HG03442 (cell line): Measurements from ENCODE around the gene GOLGA8B.
"Not testable (repeated sequence)": the region's sequence is repeated elsewhere in the genome, so short reads cannot be mapped to it uniquely, and the experiment has no call there.

Source experiments
- ATAC-seq: cut with Tn5 transposase; IDR thresholded peaks from one replicate; pipeline ENCODE4 v1.9.1; 2021; ENCODE audit warnings: mild to moderate bottlenecking, moderate library complexity; ENCODE audit not compliant: unreplicated experiment

The GOLGA8B gene, protein sequence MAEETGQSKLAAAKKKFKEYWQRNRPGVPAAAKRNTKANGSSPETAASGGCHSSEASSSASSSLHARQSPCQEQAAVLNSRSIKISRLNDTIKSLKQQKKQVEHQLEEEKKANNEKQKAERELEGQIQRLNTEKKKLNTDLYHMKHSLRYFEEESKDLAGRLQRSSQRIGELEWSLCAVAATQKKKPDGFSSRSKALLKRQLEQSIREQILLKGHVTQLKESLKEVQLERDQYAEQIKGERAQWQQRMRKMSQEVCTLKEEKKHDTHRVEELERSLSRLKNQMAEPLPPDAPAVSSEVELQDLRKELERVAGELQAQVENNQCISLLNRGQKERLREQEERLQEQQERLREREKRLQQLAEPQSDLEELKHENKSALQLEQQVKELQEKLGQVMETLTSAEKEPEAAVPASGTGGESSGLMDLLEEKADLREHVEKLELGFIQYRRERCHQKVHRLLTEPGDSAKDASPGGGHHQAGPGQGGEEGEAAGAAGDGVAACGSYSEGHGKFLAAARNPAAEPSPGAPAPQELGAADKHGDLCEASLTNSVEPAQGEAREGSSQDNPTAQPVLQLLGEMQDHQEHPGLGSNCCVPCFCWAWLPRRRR

DNA sequence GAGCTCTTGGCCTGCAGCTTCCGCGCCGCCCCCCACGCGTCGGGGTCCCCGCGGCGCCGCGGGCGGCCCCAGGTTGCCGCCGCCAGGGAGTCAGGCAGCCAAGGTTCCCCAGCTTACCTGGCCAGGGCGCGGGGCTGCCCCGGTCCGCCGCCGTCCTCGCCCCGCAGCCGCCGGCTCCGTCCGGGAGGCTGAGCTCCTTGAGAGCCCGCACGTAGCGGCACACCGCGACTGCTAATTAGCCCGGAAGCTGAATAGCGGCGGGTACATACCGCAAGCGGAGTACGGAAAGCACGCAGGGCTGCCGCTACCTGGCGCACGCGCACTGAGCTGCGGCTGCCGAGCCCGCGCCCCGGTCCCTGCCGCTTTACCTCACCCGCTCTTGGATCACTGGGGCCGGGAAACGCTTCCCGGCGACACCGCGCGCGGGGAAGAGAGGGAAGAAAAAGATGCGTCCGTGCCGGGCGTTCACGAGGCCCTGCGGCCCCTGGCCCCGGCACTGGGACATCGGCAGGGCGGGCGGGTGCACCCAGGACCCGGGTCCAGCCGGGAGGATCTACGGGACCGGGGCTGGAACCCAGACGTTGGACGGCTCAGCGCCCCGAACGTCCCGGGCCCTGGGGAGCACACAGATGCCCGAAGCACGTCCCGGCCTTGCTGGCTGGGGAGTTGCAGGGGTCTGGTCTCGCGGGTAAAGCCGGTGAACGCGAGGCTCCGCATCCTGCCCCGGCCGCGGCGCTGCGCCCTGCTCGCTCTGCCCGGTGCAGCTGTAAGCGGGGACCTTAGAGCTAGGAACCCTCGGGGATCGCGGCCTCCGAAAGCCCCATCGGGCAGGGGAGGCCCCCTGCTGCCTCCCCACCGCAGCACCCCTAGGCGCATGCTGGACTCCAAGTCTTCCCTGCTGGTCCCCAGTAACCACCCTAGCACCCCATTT is at the start of gene GOLGA8B:
Gene GOLGA8B (minus strand): TSS at position 253 of the 931 bp plus-strand sequence. CDS start 47,739 bp downstream, outside the sequence.
- peak; percentile 50 for ATAC-seq

DNA sequence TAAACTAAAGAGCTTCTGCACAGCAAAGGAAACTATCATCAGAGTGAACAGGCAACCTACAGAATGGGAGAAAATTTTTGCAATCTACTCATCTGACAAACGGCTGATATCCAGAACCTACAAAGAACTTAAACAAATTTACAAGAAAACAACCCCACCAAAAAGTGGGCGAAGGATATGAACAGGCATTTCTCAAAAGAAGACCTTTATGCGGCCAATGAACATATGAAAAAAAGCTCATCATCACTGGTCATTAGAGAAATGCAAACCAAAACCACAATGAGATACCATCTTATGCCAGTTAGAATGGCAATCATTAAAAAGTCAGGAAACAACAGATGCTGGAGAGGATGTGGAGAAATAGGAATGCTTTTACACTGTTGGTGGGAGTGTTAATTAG is 49.7 kb upstream of the GOLGA8B start:
- not testable (repeated sequence) for ATAC-seq

DNA sequence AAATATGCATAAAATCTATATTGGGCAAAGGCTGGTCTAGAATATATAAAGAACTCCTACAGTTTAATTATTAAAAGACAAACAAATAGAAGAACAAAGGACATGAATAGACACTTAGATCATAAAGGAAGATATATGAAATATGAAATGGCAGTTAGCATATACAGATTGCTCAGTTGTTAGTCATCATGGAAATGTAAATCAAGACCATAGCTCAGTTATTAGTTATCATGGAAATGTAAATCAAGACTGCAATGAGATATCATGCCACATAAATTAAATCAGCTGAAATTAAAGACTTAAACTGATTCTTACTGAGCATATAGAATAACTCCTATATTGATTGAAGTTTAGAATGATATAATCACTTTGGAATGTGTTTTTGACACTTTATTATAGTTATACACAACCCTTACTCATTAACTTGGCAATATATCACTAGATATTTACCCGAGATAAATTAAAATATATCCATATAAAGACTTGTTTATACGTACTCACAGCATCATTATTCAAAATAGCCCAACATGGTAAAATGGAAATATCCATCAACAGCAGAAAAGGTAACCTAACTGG is 45.2 kb upstream of the GOLGA8B start:
- ATAC-seq: no peak

DNA sequence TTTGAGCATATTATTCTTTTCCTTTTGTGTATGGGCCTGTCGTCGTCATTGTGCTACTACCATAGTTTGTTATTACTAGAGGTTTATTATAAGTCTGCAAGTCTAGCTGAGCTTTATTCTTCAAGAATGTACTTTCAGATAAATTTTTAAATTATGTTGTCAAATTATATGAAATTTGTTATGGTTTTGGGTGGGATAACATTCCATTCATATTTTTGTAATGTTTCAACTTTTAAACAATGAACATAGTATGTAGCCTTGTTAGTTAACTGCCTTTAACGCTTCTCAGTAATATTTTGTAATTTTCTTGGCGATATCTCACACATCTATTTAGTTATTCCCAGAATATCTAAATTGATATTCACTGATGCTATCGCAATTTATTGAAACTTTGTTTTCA is 41.6 kb upstream of the GOLGA8B start:
- no peak for ATAC-seq

DNA sequence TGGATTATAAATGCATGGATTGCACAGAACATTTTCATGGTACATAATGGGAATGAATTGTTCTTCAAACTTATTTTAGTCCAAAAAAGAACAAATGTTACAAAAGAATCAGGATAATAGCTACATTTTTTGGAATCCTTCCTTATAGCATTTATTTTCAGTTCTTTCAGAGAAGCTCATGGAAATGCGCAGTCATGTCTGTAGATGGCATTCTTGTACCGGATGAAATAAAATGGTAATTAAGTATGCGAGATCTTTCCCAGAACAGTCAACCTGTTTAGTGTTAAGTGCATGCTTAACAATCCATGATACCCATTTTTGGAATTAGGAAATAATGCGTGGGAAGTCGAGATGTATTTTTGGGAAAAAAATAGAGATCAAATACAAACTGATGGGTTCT is 38.2 kb upstream of the GOLGA8B start:
- ATAC-seq: no peak

DNA sequence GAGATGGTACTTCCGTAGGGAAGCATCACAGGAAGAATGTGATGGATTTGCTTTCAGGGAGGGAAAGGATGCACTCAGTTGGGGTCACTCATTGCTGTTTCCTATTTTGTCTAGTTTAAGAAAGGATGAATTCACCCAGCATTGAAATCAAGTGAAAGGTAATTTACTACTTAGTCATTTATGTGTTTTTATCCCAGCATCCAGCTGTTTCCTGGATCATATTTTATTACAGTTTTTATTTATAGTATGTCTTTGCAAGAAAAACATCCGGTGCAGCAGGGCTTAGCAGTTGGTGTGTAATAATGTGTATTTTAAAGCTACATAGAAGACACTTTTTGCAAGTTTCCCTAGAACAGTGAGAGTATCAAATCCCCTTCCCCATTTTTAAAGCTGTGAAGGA is 37.4 kb upstream of the GOLGA8B start:
- no peak for ATAC-seq

DNA sequence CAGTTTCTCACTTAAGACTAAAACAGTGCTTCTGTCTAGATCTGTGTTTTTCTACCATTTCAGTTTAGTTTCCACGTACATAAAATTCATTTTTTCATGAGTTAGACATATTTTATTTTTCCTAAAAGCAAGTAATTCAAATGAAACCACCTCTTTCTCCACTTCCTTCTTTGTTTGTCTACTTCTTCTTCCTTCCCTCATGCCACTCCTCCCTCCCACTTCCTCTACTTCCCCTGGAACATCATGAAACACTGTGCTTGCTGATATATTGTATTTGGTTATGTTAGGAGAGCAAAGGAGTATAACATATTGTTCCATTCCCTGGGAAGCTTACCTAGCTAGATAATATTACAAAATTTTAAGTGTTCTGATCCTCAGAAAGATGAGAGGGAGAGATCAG is 36.7 kb upstream of the GOLGA8B start:
- no peak for ATAC-seq

DNA sequence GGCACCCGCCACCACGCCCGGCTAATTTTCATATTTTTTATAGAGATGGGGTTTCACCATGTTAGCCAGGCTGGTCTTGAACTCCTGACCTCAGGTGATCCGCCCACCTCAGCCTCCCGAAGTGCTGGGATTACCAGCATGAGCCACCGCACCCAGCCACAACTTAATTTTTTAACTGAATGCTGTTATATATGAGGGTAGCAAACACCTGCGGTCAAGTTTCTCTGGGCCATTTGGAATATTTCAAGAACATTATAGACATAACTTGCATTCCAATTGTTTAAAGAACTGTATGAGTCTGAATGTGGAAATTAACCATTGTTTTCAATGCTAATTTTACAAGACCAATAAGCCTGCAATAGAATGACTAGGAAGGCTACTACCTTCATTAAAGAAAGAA is 35.7 kb upstream of the GOLGA8B start:
- ATAC-seq: no peak

DNA sequence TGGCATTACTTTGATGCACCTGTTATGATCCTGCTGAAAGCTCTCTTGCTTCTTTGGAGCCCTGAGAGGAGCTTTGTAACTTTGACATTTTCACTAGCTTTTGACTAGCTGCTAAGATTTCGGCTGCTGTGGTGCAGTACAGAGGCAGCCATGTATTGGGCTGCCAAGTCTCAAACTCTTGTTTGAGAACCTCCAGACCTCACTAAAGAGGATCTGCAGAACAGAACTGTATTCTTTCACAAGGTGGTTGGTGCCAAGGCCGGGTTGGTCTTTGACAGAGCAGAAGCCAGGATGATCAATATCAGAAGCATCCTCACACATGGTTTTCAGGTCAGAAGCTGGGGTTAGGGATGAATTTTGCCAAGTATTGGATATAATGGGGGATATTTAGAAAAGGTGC is 34.6 kb upstream of the GOLGA8B start:
- no peak for ATAC-seq

DNA sequence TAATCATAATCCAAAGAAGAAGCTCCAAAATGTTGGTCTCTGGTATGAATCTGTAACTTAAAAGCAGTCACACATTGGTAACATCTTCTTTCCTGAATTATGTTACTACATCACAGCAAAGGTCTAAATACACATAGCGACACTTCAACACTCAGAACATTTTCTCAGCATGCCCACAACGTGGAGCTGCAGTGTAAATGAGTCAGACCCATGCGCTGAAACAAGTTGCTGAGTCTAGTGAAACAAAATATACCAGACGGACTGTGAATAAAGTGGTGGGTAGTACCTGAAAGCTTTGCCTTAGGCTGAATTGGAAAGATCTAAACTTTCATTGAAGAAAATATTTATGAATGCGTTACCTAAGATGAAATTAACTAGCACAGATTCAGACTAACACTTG is 33.2 kb upstream of the GOLGA8B start:
- ATAC-seq: no peak

DNA sequence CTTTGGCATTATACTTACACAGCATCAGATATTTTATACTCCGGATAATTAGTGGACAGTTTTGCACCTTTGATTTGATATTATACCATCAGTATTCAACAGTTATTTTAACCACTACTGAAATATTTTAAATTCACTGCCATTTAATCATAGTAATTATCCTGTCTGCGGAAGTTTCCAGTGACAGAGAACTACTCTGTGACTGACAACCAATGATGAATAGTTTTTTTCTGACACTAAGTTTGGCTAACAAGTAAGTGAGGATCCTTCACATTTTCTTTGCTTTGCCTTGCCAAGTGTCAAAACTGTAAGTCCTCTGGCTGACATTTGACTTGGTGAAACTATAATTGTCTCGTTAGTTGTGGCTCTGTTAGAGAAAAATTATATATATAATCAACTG is 30.5 kb upstream of the GOLGA8B start:
- ATAC-seq: no peak

DNA sequence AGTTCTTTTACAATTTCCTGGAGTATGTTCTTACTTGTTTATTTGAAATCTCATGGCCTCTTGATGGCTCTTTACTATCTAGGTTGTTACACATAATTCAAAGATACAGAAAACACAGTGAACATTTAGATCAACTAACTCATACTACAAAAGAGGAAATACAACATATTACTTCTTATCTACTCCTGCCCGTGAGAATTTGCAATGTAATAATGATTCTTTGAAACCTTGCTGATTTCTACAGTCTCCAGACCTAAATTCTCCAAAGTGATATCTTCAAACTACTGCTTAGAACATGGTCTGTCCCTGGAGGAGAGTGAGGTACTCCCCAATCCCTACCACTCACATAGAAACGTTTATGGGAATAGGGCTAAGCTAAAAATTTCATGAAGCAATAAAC is 29.9 kb upstream of the GOLGA8B start:
- no peak for ATAC-seq

DNA sequence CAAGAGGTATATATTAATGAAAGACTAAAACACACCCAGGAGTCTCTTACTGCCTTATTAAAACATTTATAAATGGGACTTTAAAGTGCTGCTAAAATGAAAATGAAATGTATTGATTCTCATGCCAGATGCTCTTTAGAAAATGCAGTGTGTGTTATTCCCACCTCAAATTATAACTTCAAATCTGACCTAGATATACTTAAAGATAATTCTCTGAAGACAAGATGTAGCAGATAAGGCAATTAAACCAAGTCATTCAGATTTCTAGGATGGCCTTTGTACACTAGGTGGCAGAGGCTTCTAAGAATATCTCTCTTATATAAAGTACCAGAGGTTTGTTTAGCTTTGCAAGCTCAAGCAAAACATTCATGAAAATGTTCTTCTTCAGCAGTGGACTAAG is 26.9 kb upstream of the GOLGA8B start:
- no peak for ATAC-seq

DNA sequence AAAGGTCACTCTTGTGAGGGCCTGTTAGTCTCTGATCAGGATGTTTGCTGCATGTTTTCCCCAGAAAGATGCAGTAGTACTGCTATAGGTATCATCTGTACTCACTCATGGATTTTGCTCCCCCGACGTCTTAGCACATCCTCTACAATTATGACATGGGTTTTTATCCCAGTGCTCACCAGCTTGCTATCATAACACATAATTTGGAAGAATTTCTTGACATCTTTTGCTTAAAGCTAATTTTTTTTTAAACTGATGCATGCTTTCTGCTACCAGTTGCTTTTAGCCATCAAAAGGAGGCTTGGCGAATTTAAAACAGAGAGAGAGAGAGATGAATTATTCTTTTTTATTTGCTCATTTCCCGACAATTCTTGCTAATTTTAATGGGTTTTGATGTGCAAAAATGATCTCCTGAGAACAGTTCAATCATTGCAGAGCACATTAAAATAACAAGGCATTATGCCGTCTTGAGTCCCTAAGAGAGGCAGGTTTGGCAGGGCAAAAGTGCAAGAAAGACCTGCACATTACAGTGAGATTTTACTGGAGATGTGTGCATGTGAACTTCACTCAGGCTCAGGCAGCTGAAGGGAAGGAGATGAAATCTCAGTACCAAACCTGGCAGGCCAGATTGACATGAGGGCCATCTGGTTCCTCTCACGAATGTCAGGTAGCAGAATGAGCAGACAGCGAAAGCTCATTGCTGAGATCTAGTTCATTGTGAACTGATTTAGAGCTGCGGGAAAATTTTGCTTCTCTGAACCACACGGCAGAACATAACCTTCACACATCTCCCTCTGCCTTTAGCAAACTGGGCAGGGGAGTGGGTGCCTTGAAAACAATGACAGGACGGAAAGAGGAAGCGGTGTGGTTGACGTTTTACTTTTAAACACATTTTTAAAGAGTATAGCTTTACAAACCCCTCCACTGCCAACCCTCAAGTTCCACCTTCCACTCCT is 25.9 kb upstream of the GOLGA8B start:
- no peak for ATAC-seq

DNA sequence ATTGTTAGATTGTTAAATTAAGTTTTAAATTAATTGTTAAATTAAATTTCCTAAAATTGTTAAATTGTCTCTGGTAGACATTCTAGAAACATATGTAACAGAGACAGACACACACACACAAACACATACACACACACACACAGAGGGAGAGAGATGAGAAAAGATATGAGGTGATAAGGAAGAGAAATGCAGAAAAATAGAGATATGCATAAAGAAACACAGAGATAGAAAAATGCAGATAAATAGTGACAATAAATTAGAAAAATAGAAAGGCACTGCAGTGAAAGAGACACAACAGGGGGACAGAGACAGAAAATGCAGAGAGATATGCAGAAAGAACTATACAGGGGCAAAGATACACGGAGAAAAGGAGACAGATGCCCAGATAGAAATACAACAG is 25.1 kb upstream of the GOLGA8B start:
- no peak for ATAC-seq

DNA sequence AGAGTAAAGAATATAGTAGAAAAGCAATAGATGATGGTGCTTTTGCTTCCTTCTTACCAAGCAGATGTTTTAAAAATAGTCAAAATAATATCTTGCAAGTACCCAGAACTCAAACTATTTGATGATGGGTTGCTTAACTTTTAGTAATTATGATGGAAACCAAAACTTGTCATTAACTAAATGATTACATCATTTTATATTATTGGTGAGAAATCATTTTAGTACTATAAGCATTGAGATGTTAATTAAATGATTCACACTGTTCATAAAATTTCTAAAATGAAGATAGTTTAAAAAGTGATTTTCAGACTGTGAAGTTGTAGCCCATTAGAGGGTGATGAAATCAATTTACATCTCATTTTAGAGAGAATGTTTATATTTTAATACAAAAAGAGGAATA is 24.4 kb upstream of the GOLGA8B start:
- ATAC-seq: no peak

DNA sequence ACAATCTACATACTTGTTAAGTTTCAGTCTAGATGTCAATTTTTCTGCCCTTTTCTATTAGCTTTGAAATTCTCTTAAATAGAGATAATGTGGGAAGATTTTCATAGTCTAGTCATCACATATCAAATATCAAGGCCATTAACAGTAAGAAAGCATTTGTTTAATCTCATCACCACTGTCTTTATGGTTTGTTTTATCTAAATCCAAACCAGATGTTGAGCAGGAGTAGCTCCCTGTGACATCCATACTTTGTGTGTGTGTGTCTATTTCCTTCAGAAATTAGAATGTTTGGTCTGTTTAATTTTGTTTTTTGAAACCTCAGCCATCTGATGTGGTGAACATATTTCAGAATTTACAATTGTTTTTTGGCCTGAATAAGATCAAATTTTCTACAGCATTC is 23.1 kb upstream of the GOLGA8B start:
- no peak for ATAC-seq

DNA sequence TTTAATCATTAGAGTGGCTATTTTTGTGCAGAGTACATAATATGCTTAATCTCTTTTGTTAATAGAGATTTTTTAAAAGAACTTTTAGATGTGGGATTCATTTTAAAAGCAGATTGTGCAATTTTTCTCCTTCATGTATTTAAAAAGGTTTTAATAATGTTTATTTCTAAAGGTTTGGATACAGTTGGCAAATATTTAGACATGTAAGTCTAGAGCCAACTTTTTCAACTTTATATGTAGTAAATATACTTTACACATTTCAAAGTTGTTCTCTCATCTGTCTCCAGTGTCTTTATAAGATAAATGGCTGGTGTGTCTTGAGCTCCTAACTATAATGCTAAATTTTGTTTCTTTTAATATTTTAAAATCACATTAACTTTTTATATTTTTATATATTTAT is 22.7 kb upstream of the GOLGA8B start:
- ATAC-seq: no peak

DNA sequence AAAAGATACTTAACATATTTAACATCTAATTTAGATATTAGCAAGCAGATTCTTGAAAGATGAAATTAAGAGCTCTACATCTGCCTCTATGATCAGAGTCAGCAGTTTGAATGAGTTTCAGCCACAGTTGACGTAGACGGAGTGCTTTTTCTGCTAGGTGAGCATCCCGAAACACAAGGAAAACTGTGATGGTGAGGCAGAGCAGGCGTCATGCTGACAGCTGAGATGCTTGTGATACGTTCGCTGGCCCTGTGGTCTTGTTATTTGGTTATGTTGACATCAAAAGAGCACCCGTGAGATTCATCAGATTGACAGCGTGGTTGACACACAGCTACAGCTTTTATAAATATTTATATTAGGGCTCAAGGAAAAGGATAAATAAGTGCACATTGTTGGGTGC is 19.6 kb upstream of the GOLGA8B start:
- no peak for ATAC-seq

DNA sequence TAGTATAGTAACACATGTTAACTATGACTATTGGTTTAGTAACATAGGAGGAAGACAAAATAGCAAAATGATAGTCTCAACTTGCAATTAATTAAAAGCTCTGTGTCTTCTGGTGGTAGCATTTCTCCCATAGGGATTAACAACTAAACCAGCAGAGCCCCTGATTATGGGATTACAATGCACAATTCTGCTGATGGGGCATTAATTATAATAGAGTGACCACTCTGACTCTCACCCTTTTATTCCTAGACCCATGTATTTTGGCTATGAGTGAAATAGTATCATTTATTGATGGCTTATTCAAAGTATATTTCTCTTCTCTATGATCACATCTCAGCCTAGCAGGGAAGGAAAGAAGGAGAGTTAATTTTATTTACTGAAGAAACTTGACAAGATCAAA is 17.5 kb upstream of the GOLGA8B start:
- ATAC-seq: no peak
